ENCODE results near the gene GTF3C1. TPM values are rescaled to one million over a fixed set of nuclear protein-coding genes. Genes with fewer than 3 reads are reported as not detected.

GTF3C1 gene
- total and polyA plus RNA-seq, 2 donors (not counting 1 experiment from before 2014, with no cell fraction given) = 31.2 to 49.6 TPM

- CTCF ChIA-PET = interaction anchor here (0.8 to 0.9 kb wide), 2 partner anchors 15 to 45 kb away, joined by 3 to 4 read pairs; no protein-coding TSS in a partner anchor
- DNase-seq (no peak), ATAC-seq (ENCODE audit: low read depth) (no peak)
- H4K20me1 ChIP-seq (ENCODE audit: control insufficient read depth, insufficient read depth, low read length, poor library complexity, severe bottlenecking) = peaks cover 26% of the 10 kb centered on the region
- no peak overlapping the region for H3K4me3 ChIP-seq (ENCODE audit: control extremely low read depth in 1 of 5, extremely low read depth in 1 of 5, insufficient read depth in 1 of 5, low read depth in 2 of 5, low read length in 4 of 5)
- Mint-ChIP-seq H3K27ac (peak overlapping the region; percentile 75), H3K9me3 (ENCODE audit: insufficient read depth) (no peaks in the 10 kb centered on the region), H3K4me3 (no peak overlapping the region), H3K27me3 (no peaks in the 10 kb centered on the region), H3K4me1 (peaks cover 46% of the 10 kb centered on the region)
- WGBS (ENCODE audit: insufficient coverage) = 98% methylated on average over 7 of the region's 12 CpGs
- peaks cover 7% of the 10 kb centered on the region for H3K79me2 ChIP-seq (ENCODE audit: control insufficient read depth, insufficient read depth, low read length)
- no peak for TF ChIP-seq CTCF (IDR thresholded peaks at IDR 0.05)
- TF ChIP-seq EZH2 (IDR thresholded peaks at IDR 0.05; ENCODE audit: borderline replicate concordance, insufficient read depth, low read depth, low read length, poor library complexity, severe bottlenecking) = no peak
- peaks cover 32 to 73% of the 10 kb centered on the region in 2 experiments for H3K36me3 ChIP-seq (replicated peaks in 1 of 2; ENCODE audit: control extremely low read depth in 1 of 2, control insufficient read depth in 1 of 2, extremely low read depth in 1 of 2, insufficient read depth in 2 of 2, low read length in 1 of 2)
- peak overlapping the region; percentile 48 for H3K4me2 ChIP-seq (replicated peaks; ENCODE audit: low read depth, low read length, poor library complexity, severe bottlenecking)
- H3K27me3 ChIP-seq (replicated peaks in 1 of 4; ENCODE audit: control extremely low read depth in 1 of 4, control insufficient read depth in 3 of 4, insufficient read depth in 4 of 4, low read length in 3 of 4) = no peaks in the 10 kb centered on the region
- intact Hi-C loops (cut with micrococcal nuclease) = no loop called here
- POLR2A ChIA-PET = interaction anchor here (0.6 to 0.7 kb wide), 2 partner anchors 146 to 265 kb away, joined by 3 read pairs; no protein-coding TSS in a partner anchor
- no peak overlapping the region for H3K9ac ChIP-seq (ENCODE audit: low read length)
- H2AFZ ChIP-seq (ENCODE audit: insufficient read depth, low read depth, low read length, poor library complexity, severe bottlenecking) = no peak overlapping the region
- peaks cover 0 to 23% (median 3%) of the 10 kb centered on the region in 3 donors for H3K9me3 ChIP-seq (ENCODE audit: control extremely low read depth in 1 of 3, control insufficient read depth in 2 of 3, insufficient read depth in 1 of 3, low read length in 2 of 3)
- peak overlapping the region in 1 of 2 donors; percentile 79 for H3K27ac ChIP-seq (ENCODE audit: low read length in 2 of 2)
- peaks cover 42 to 51% of the 10 kb centered on the region in 2 donors for H3K4me1 ChIP-seq (ENCODE audit: control insufficient read depth in 2 of 2, insufficient read depth in 2 of 2, low read length in 2 of 2)
Measured at GRCh38 chr16:27445502-27446175, 104.1 kb downstream of the GTF3C1 start.

GRCh38 chr16:27444470-27444869 lies 105.2 kb downstream of the GTF3C1 start:
- Mint-ChIP-seq H3K27ac (no peak overlapping the region), H3K9me3 (ENCODE audit: insufficient read depth) (no peaks in the 10 kb centered on the region), H3K27me3 (no peaks in the 10 kb centered on the region), H3K4me3 (no peak overlapping the region), H3K4me1 (peaks cover 35% of the 10 kb centered on the region)
- ChIA-PET CTCF (interaction anchor here (0.7 to 1.2 kb wide), 2 partner anchors 16 to 67 kb away, joined by 3 to 4 read pairs; no protein-coding TSS in a partner anchor), POLR2A (no interaction called here)
- Histone ChIP-seq H3K9ac (ENCODE audit: low read length) (no peak overlapping the region), H3K79me2 (ENCODE audit: control insufficient read depth, insufficient read depth, low read length) (peaks cover 6% of the 10 kb centered on the region), H3K4me3 (ENCODE audit: control extremely low read depth in 1 of 5, extremely low read depth in 1 of 5, insufficient read depth in 1 of 5, low read depth in 2 of 5, low read length in 4 of 5) (no peak overlapping the region), H3K4me2 (replicated peaks; ENCODE audit: low read depth, low read length, poor library complexity, severe bottlenecking) (no peak overlapping the region), H3K9me3 (ENCODE audit: control extremely low read depth in 1 of 3, control insufficient read depth in 2 of 3, insufficient read depth in 1 of 3, low read length in 2 of 3) (peaks cover 0 to 22% (median 3%) of the 10 kb centered on the region in 3 donors), H3K4me1 (ENCODE audit: control insufficient read depth in 2 of 2, insufficient read depth in 2 of 2, low read length in 2 of 2) (peaks cover 32 to 39% of the 10 kb centered on the region in 2 donors), H3K36me3 (replicated peaks in 1 of 2; ENCODE audit: control extremely low read depth in 1 of 2, control insufficient read depth in 1 of 2, extremely low read depth in 1 of 2, insufficient read depth in 2 of 2, low read length in 1 of 2) (peaks cover 34 to 85% of the 10 kb centered on the region in 2 experiments), H3K27me3 (replicated peaks in 1 of 4; ENCODE audit: control extremely low read depth in 1 of 4, control insufficient read depth in 3 of 4, insufficient read depth in 4 of 4, low read length in 3 of 4) (no peaks in the 10 kb centered on the region), H4K20me1 (ENCODE audit: control insufficient read depth, insufficient read depth, low read length, poor library complexity, severe bottlenecking) (peaks cover 31% of the 10 kb centered on the region), H2AFZ (ENCODE audit: insufficient read depth, low read depth, low read length, poor library complexity, severe bottlenecking) (no peak overlapping the region), H3K27ac (ENCODE audit: low read length in 2 of 2) (peak overlapping the region in 1 of 2 donors; percentile 79)
- ATAC-seq (ENCODE audit: low read depth) (no peak), DNase-seq (no peak)
- WGBS (ENCODE audit: insufficient coverage) = no CpG with 5 or more reads among the region's 5 CpGs
- no peak for TF ChIP-seq CTCF (IDR thresholded peaks at IDR 0.05)
- TF ChIP-seq EZH2 (IDR thresholded peaks at IDR 0.05; ENCODE audit: borderline replicate concordance, insufficient read depth, low read depth, low read length, poor library complexity, severe bottlenecking) = no peak
- intact Hi-C loops (cut with micrococcal nuclease) = no loop called here
